K562 (cell line): ENCODE data around the gene TFAP2B. TPM values are rescaled to one million over a fixed set of nuclear protein-coding genes. Genes with fewer than 3 reads are reported as not detected.

Experiments
- ATAC-seq: fragments of 200-7000 bp; cut with Tn5 transposase; 3 replicates; pipeline ENCODE4 v1.9.1; 2020; ENCODE audit warnings: moderate library complexity
- BruUV-seq: library from RNA; stranded (reverse); fragments of 400-500 nt; replicated peaks from 2 replicates; lab custom pipeline; 2021; lab: Mats Ljungman, UMichigan
- CTCF ChIA-PET: fragments of 300-600 bp; formaldehyde crosslinking; extraction: SDS; loops from one replicate; lab custom pipeline; 2021; ENCODE audit warnings: low intra/inter-chr PET ratio; lab: Yijun Ruan, JAX
- POLR2A ChIA-PET: fragments of 300-600, 350-650 bp; sonication (Branson Sonifier 250); formaldehyde crosslinking; extraction: SDS; loops from one replicate; lab custom pipeline; 2021; ENCODE audit warnings: antibody characterized with exemption, inconsistent platforms; lab: Yijun Ruan, JAX
- DNase-seq, 4 experiments: peaks; one replicate each; pipeline versions ENCODE4 v3.0.0 to v3.0.0-alpha.2; 2011 to 2018; ENCODE audit warnings: low spot score in 3 of 4, mixed read lengths in 3 of 4; ENCODE audit errors: extremely low read depth in 1 of 4
- FAIRE-seq: peaks from 2 replicates; lab custom pipeline; 2011; peaks lifted over from hg19 to GRCh38; lab: Jason Lieb, UNC
- H2AFZ ChIP-seq: 2 replicates; pipeline ENCODE4 v1.6.0; 2011; ENCODE audit warnings: low read depth, low read length, control low read depth, inconsistent platforms
- H3K27ac ChIP-seq: fragments of 200-600 bp; 3 replicates; pipeline ENCODE4 v1.8.0; 2011; ENCODE audit warnings: low read depth, mild to moderate bottlenecking, control low read depth, inconsistent platforms, low read length, moderate library complexity, mixed read lengths; ENCODE audit errors: extremely low read depth
- H3K27me3 ChIP-seq, 2 experiments: fragments of 300-600 bp in 1 of 2; 2 replicates in 1 of 2; 3 replicates in 1 of 2; pipeline versions ENCODE4 v1.6.0 to v1.8.0; 2011; ENCODE audit warnings: inconsistent platforms in 2 of 2, low read length in 2 of 2, mild to moderate bottlenecking in 1 of 2, mixed read lengths in 1 of 2, moderate library complexity in 1 of 2; ENCODE audit not compliant: control insufficient read depth in 2 of 2, insufficient read depth in 2 of 2
- H3K36me3 ChIP-seq: fragments of 300-600 bp; 3 replicates; pipeline ENCODE4 v1.8.0; 2011; ENCODE audit warnings: mild to moderate bottlenecking, low read length, inconsistent platforms; ENCODE audit not compliant: control insufficient read depth, insufficient read depth
- H3K4me1 ChIP-seq, 2 experiments: fragments of 200-600 bp in 1 of 2; replicated peaks in 1 of 2; 2 replicates in 1 of 2; 3 replicates in 1 of 2; pipeline versions ENCODE4 v1.5.1 to v1.8.0; 2011; ENCODE audit warnings: inconsistent platforms in 2 of 2, low read length in 2 of 2, mild to moderate bottlenecking in 1 of 2, mixed read lengths in 1 of 2, moderate library complexity in 1 of 2; ENCODE audit not compliant: control insufficient read depth in 2 of 2, insufficient read depth in 2 of 2
- H3K4me2 ChIP-seq: 2 replicates; pipeline ENCODE4 v1.6.1; 2011; ENCODE audit warnings: low read length, control low read depth, inconsistent platforms, mixed read lengths; ENCODE audit not compliant: insufficient read depth
- H3K4me3 ChIP-seq: fragments of 200-600 bp; sonication (generic), shearing (Covaris generic); 2 replicates; pipeline ENCODE4 v1.5.1; 2016; ENCODE audit warnings: control low read depth, inconsistent platforms
- H3K79me2 ChIP-seq: fragments of 200-600 bp; 3 replicates; pipeline ENCODE4 v1.8.0; 2011; ENCODE audit warnings: low read length, inconsistent platforms; ENCODE audit not compliant: control insufficient read depth, insufficient read depth
- H3K9ac ChIP-seq, 2 experiments: 2 replicates each; pipeline versions ENCODE4 v1.6.0 to v1.6.1; 2011; ENCODE audit warnings: low read depth in 2 of 2, low read length in 2 of 2, control low read depth in 1 of 2, inconsistent platforms in 1 of 2, mild to moderate bottlenecking in 1 of 2, mixed read lengths in 1 of 2; ENCODE audit not compliant: insufficient read depth in 1 of 2
- H3K9me1 ChIP-seq: one replicate; pipeline ENCODE4 v1.6.0; 2011; ENCODE audit warnings: inconsistent platforms, mild to moderate bottlenecking, low read length, moderate library complexity; ENCODE audit not compliant: control insufficient read depth, insufficient read depth
- H3K9me3 ChIP-seq: replicated peaks from 2 replicates; pipeline ENCODE4 v1.5.1; 2011; ENCODE audit warnings: low read depth, low read length, inconsistent platforms; ENCODE audit not compliant: control insufficient read depth, insufficient read depth
- H4K20me1 ChIP-seq: replicated peaks from 2 replicates; pipeline ENCODE4 v1.6.1; 2011; ENCODE audit warnings: low read length, inconsistent platforms, mixed read lengths; ENCODE audit not compliant: control insufficient read depth, insufficient read depth
- DDX20 ChIP-seq: fragments of 450-650 bp; IDR thresholded peaks from 2 replicates; pipeline ENCODE4 v1.6.1; 2016; ENCODE audit warnings: missing genetic modification characterization, low read depth, mild to moderate bottlenecking, missing compliant biosample characterization, moderate library complexity
- EGR1 ChIP-seq: fragments of 450-650 bp; conservative IDR thresholded peaks from 2 replicates; pipeline ENCODE4 v1.6.1; 2017; ENCODE audit warnings: mild to moderate bottlenecking
- EZH2 ChIP-seq: IDR thresholded peaks from 2 replicates; pipeline ENCODE4 v1.6.1; 2012; ENCODE audit warnings: low read depth, mild to moderate bottlenecking, inconsistent platforms, low read length, borderline replicate concordance
- GATA2 ChIP-seq: sonication (generic); formaldehyde crosslinking; IDR thresholded peaks from 2 replicates; pipeline ENCODE4 v1.4.0; 2020; ENCODE audit warnings: mild to moderate bottlenecking, missing genetic modification reagents
- GATAD2A ChIP-seq: fragments of 450-650 bp; IDR thresholded peaks from 2 replicates; pipeline ENCODE4 v1.6.1; 2017
- HMGXB4 ChIP-seq: sonication (generic); formaldehyde crosslinking; IDR thresholded peaks from 2 replicates; pipeline ENCODE4 v1.8.1; 2023; ENCODE audit warnings: mild to moderate bottlenecking, missing genetic modification reagents
- LEF1 ChIP-seq: fragments of 450-650 bp; IDR thresholded peaks from 2 replicates; pipeline ENCODE4 v1.6.1; 2016; ENCODE audit warnings: mild to moderate bottlenecking
- MAX ChIP-seq: sonication (generic); formaldehyde crosslinking; IDR thresholded peaks from 2 replicates; pipeline ENCODE4 v1.9.0; 2022; ENCODE audit warnings: mild to moderate bottlenecking, missing genetic modification reagents
- MYBL2 ChIP-seq, 2 experiments: fragments of 450-650 bp in 1 of 2; sonication (generic) in 1 of 2; formaldehyde crosslinking in 1 of 2; IDR thresholded peaks; 2 replicates each; pipeline versions ENCODE4 v1.6.1 to v1.8.1; 2017 to 2022; ENCODE audit warnings: borderline replicate concordance in 1 of 2, inconsistent platforms in 1 of 2, low read depth in 1 of 2, mild to moderate bottlenecking in 1 of 2, missing genetic modification reagents in 1 of 2, moderate library complexity in 1 of 2
- NFE2 ChIP-seq: IDR thresholded peaks from 2 replicates; pipeline ENCODE4 v1.6.1; 2014; ENCODE audit warnings: antibody characterized with exemption, low read depth
- OTX1 ChIP-seq: fragments of 450-650 bp; formaldehyde crosslinking; IDR thresholded peaks from 2 replicates; pipeline ENCODE4 v1.4.0; 2022; ENCODE audit warnings: mild to moderate bottlenecking
- RBM34 ChIP-seq: fragments of 200-400 bp; formaldehyde crosslinking; IDR thresholded peaks from 2 replicates; pipeline ENCODE4 v1.6.1; 2018; ENCODE audit warnings: low read length, borderline replicate concordance; ENCODE audit not compliant: insufficient read depth
- TCF3 ChIP-seq: sonication (generic); formaldehyde crosslinking; IDR thresholded peaks from 2 replicates; pipeline ENCODE4 v1.4.0; 2020; ENCODE audit warnings: mild to moderate bottlenecking, missing genetic modification reagents
- ZBTB7A ChIP-seq: IDR thresholded peaks from 2 replicates; pipeline ENCODE4 v1.6.1; 2011; ENCODE audit warnings: low read depth, mild to moderate bottlenecking, low read length, moderate library complexity, borderline replicate concordance; ENCODE audit not compliant: control insufficient read depth
- ZNF134 ChIP-seq: fragments of 250-450 bp; sonication (Bioruptor Pico); conservative IDR thresholded peaks from 2 replicates; pipeline ENCODE4 v1.4.0; 2020
- WGBS: fragments of 100-300 bp; shearing (Covaris generic); methylation state at CpG from one replicate; pipeline ENCODE4 v1.1.6; 2016; ENCODE audit warnings: low coverage, mixed read lengths; ENCODE audit not compliant: insufficient coverage; ENCODE audit errors: missing lambda C conversion rate; 5-methylcytosine and 5-hydroxymethylcytosine counted together
- in situ Hi-C: fragments of 300-500 bp; cut with MboI; formaldehyde crosslinking; loops from 4 replicates; pipeline ENCODE4 v1.15.0; 2018; ENCODE audit warnings: inconsistent platforms, mixed read lengths
- intact Hi-C: fragments of 100-400 bp; cut with micrococcal nuclease; formaldehyde crosslinking; loops from 2 replicates; pipeline ENCODE4 v1.14.2; 2022
- polyA plus RNA-seq, 8 experiments: library from polyadenylated mRNA; depleted of rRNA in 4 of 8; stranded (reverse) in 5 of 8; unstranded in 3 of 8; fragments of >200 nt; fragmentation: Nextera tagmentation in 2 of 8; fragmentation: Illumina TruSeq in 1 of 8; extraction: Ambion mirVana in 2 of 8; extraction: Trizol in 1 of 8; gene quantifications; 2 replicates each; pipeline versions ENCODE4 v1.2.1 to v1.2.3, GENCODE V29; 2011 to 2014; ENCODE audit warnings: inconsistent platforms in 1 of 8, missing spikeins in 1 of 8
- total RNA-seq, 7 experiments: library from RNA; depleted of rRNA in 6 of 7; stranded (reverse); fragments of >200 nt in 6 of 7; fragmentation: Illumina TruSeq in 2 of 7; extraction: Trizol in 2 of 7; gene quantifications; 2 replicates each; pipeline versions ENCODE4 v1.2.1 to v1.2.3, GENCODE V29; 2011 to 2021; ENCODE audit warnings: low replicate concordance in 1 of 7
- TF ChIP-seq, protein P1 (sequence below): fragments of 450-650 bp; IDR thresholded peaks from 2 replicates; pipeline ENCODE4 v1.6.1; 2016; ENCODE audit warnings: antibody characterized with exemption
- TF ChIP-seq, protein P2 (sequence below): sonication (generic); formaldehyde crosslinking; IDR thresholded peaks from 2 replicates; pipeline ENCODE4 v1.8.0; 2022; ENCODE audit warnings: mild to moderate bottlenecking, missing genetic modification reagents, borderline replicate concordance

TFAP2B gene
- total and polyA plus RNA-seq, 9 of the 15 experiments (the other 6 are each of a cell fraction or from before 2014, with no cell fraction given): not detected

GRCh38 chr6:50825375-50826036 lies 6.8 kb downstream of the TFAP2B start:
- no peaks in the 10 kb centered on the region for H3K79me2 ChIP-seq
- ChIA-PET POLR2A (interaction anchor here (0.6 to 0.7 kb wide), 3 partner anchors 14 to 49 kb away, joined by 3 read pairs; no protein-coding TSS in a partner anchor), CTCF (no interaction called here)
- H3K9me3 ChIP-seq: 0 out of 2 replicates have a peak, but pooled peaks cover under 1% of the 10 kb centered on the region
- BruUV-seq: no TSS peak
- no peaks in the 10 kb centered on the region for H3K27me3 ChIP-seq
- H4K20me1 ChIP-seq: no peaks in the 10 kb centered on the region
- H3K4me2 ChIP-seq: peak overlapping the region; percentile 73
- H2AFZ ChIP-seq: peak overlapping the region; percentile 84
- 12% methylated on average over 16 of the region's 16 CpGs for WGBS
- intact Hi-C loops: no loop called here
- H3K4me3 ChIP-seq: no peak overlapping the region
- H3K9ac ChIP-seq: peak overlapping the region; percentile 37 to 80
- no peaks in the 10 kb centered on the region for H3K9me1 ChIP-seq
- peak; percentile 88 for ATAC-seq
- in situ Hi-C loops: no loop called here
- peak; percentile 75 for FAIRE-seq
- peaks cover 9 to 15% of the 10 kb centered on the region in 2 experiments; a peak in 4 of 5 replicates for H3K4me1 ChIP-seq
- DNase-seq: peak; percentile 68 to 85 (median 80)
- no peaks in the 10 kb centered on the region for H3K36me3 ChIP-seq
- peak overlapping the region; percentile 4; the same call in 2 of the 3 replicates for H3K27ac ChIP-seq
- TF ChIP-seq GATAD2A (0 out of 2 replicates have a peak, but pooled peaks have one; percentile 64), GATA2 (CRISPR knock-in tag) (no peak), LEF1 (peak; percentile 33; the same call in 1 of the 2 replicates), DDX20 (no peak), HMGXB4 (no peak), NFE2 (no peak), EGR1 (no peak), RBM34 (no peak), OTX1 (CRISPR knock-in tag) (no peak), MAX (no peak), TCF3 (peak; percentile 83), ZNF134 (CRISPR knock-in tag) (no peak), MYBL2 (IDR thresholded peaks at IDR 0.05; ENCODE audit: low read depth) (no peak), MYBL2 (CRISPR knock-in tag; IDR thresholded peaks at IDR 0.05; ENCODE audit: borderline replicate concordance) (no peak), EZH2 (no peak), ZBTB7A (peak; percentile 78)
- TF ChIP-seq, protein P1, sequence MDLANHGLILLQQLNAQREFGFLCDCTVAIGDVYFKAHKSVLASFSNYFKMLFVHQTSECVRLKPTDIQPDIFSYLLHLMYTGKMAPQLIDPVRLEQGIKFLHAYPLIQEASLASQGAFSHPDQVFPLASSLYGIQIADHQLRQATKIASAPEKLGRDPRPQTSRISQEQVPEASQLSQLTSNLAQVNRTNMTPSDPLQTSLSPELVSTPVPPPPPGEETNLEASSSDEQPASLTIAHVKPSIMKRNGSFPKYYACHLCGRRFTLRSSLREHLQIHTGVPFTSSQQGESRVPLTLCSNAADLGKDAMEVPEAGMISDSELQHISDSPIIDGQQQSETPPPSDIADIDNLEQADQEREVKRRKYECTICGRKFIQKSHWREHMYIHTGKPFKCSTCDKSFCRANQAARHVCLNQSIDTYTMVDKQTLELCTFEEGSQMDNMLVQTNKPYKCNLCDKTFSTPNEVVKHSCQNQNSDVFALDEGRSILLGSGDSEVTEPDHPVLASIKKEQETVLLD: 0 out of 2 replicates have a peak, but pooled peaks have one; percentile 27
- TF ChIP-seq, protein P2, sequence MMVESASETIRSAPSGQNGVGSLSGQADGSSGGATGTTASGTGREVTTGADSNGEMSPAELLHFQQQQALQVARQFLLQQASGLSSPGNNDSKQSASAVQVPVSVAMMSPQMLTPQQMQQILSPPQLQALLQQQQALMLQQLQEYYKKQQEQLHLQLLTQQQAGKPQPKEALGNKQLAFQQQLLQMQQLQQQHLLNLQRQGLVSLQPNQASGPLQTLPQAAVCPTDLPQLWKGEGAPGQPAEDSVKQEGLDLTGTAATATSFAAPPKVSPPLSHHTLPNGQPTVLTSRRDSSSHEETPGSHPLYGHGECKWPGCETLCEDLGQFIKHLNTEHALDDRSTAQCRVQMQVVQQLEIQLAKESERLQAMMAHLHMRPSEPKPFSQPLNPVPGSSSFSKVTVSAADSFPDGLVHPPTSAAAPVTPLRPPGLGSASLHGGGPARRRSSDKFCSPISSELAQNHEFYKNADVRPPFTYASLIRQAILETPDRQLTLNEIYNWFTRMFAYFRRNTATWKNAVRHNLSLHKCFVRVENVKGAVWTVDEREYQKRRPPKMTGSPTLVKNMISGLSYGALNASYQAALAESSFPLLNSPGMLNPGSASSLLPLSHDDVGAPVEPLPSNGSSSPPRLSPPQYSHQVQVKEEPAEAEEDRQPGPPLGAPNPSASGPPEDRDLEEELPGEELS (CRISPR knock-in tag): no peak
